Loucy (cell line): ENCODE data around the gene CCDC107.

Experiments used
- H2AFZ ChIP-seq: fragments of 200-600 bp; sonication (generic); 2 replicates; pipeline ENCODE4 v1.6.0; 2016; ENCODE audit warnings: antibody characterized with exemption, mild to moderate bottlenecking, low read length, moderate library complexity
- H3F3A ChIP-seq: fragments of 200-600 bp; 2 replicates; pipeline ENCODE4 v1.6.0; 2016; ENCODE audit warnings: antibody characterized with exemption, low read depth, mild to moderate bottlenecking
- H3K27me3 ChIP-seq: fragments of 200-600 bp; sonication (generic); 2 replicates; pipeline ENCODE4 v1.6.1; 2014; ENCODE audit warnings: low read length, mild to moderate bottlenecking; ENCODE audit not compliant: insufficient read depth, poor library complexity, severe bottlenecking
- H3K36me3 ChIP-seq: fragments of 200-600 bp; sonication (generic); 2 replicates; pipeline ENCODE4 v1.6.1; 2016; ENCODE audit warnings: low read length; ENCODE audit not compliant: insufficient read depth
- H3K4me1 ChIP-seq: fragments of 200-600 bp; sonication (generic); 2 replicates; pipeline ENCODE4 v1.5.1; 2014; ENCODE audit warnings: low read length, mild to moderate bottlenecking; ENCODE audit not compliant: insufficient read depth, poor library complexity, severe bottlenecking
- H3K4me2 ChIP-seq: fragments of 200-600 bp; sonication (generic); 2 replicates; pipeline ENCODE4 v1.6.0; 2014; ENCODE audit warnings: antibody characterized with exemption, low read length, low read depth, mild to moderate bottlenecking; ENCODE audit not compliant: poor library complexity, severe bottlenecking
- H3K4me3 ChIP-seq: fragments of 200-600 bp; sonication (generic); 2 replicates; pipeline ENCODE4 v1.5.1; 2014; ENCODE audit warnings: low read length, mild to moderate bottlenecking, mixed read lengths; ENCODE audit not compliant: poor library complexity, severe bottlenecking
- H3K79me2 ChIP-seq: fragments of 200-600 bp; sonication (generic); 2 replicates; pipeline ENCODE4 v1.6.1; 2014; ENCODE audit warnings: low read length; ENCODE audit not compliant: insufficient read depth
- H3K9ac ChIP-seq: fragments of 200-600 bp; sonication (generic); 2 replicates; pipeline ENCODE4 v1.6.0; 2014; ENCODE audit warnings: mild to moderate bottlenecking, low read depth, low read length, moderate library complexity; ENCODE audit not compliant: poor library complexity, severe bottlenecking
- H3K9me2 ChIP-seq: fragments of 200-600 bp; sonication (generic); replicated peaks from 2 replicates; pipeline ENCODE4 v1.6.1; 2016; ENCODE audit warnings: low read depth, low read length, mixed read lengths
- H3K9me3 ChIP-seq: fragments of 200-600 bp; sonication (generic); 2 replicates; pipeline ENCODE4 v1.6.1; 2014; ENCODE audit warnings: mild to moderate bottlenecking, antibody characterized with exemption, low read length, low read depth; ENCODE audit not compliant: insufficient read depth
- H4K20me1 ChIP-seq: fragments of 200-600 bp; sonication (generic); 2 replicates; pipeline ENCODE4 v1.6.0; 2014; ENCODE audit warnings: antibody characterized with exemption, low read length, mild to moderate bottlenecking; ENCODE audit not compliant: insufficient read depth, poor library complexity, severe bottlenecking
- EZH2phosphoT487 ChIP-seq: fragments of 200-600 bp; IDR thresholded peaks from 2 replicates; pipeline ENCODE4 v1.6.1; 2018; ENCODE audit warnings: antibody characterized with exemption, mild to moderate bottlenecking, moderate library complexity, borderline replicate concordance
- TF ChIP-seq, protein P1 (sequence below): fragments of 200-600 bp; sonication (generic); conservative IDR thresholded peaks from 2 replicates; pipeline ENCODE4 v1.5.1; 2014; ENCODE audit warnings: mild to moderate bottlenecking, antibody characterized with exemption, low read length

CCDC107 gene

DNA sequence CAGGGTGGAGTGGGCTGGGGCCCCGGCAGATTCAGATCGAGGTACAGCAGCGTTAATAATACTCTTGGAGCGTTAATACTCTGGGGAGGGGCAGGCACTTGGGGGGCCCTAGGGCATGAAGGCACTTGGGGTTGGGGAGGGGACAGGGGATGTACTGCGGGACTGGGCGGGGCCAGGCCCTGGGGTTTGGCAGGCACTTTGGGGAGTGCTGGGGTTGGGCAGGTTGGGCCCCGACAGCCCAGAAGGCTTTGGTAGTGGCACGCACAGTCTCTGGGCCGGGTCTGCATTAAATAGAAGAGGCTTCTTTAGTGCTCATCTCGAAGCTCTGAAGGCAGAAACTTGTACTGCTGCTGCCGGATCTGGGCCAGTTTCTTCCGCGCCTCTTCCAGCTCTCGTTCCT lies 39.4 kb downstream of the CCDC107 start:
- Histone ChIP-seq H3K9me3 (no peaks in the 10 kb centered on the region), H3K9me2 (no peaks in the 10 kb centered on the region), H3K27me3 (no peaks in the 10 kb centered on the region), H4K20me1 (no peaks in the 10 kb centered on the region), H3K4me2 (no peak overlapping the region), H3K4me3 (no peak overlapping the region), H2AFZ (no peak overlapping the region), H3K4me1 (no peaks in the 10 kb centered on the region), H3K36me3 (peaks cover 61% of the 10 kb centered on the region; the same call in 1 of the 2 replicates), H3F3A (no peaks in the 10 kb centered on the region), H3K9ac (no peak overlapping the region), H3K79me2 (no peaks in the 10 kb centered on the region)
- TF ChIP-seq EZH2phosphoT487, result no peak
- TF ChIP-seq, protein P1, sequence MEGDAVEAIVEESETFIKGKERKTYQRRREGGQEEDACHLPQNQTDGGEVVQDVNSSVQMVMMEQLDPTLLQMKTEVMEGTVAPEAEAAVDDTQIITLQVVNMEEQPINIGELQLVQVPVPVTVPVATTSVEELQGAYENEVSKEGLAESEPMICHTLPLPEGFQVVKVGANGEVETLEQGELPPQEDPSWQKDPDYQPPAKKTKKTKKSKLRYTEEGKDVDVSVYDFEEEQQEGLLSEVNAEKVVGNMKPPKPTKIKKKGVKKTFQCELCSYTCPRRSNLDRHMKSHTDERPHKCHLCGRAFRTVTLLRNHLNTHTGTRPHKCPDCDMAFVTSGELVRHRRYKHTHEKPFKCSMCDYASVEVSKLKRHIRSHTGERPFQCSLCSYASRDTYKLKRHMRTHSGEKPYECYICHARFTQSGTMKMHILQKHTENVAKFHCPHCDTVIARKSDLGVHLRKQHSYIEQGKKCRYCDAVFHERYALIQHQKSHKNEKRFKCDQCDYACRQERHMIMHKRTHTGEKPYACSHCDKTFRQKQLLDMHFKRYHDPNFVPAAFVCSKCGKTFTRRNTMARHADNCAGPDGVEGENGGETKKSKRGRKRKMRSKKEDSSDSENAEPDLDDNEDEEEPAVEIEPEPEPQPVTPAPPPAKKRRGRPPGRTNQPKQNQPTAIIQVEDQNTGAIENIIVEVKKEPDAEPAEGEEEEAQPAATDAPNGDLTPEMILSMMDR, result no peak

DNA sequence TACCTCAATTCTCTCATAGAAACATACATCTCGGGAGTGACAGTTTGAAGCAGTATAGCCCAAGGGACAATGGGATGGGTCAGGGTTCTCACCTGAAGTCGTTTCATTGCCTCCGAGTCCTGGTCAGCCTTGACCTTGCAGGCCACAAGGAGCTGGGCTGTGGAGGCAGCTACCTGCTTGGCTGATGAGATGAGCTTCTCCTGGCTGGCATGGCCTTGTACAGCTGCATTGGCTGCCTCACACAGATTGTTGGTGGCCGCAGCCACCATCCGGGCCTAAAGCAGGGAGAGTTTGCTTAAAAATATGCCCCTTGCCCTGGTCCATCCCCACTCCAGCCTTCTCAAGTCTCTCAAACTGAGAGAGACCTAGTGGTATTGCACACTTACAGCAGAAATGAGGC lies 40.1 kb downstream of the CCDC107 start:
- Histone ChIP-seq H3K4me2 (no peak overlapping the region), H3K9me2 (no peaks in the 10 kb centered on the region), H3K79me2 (no peaks in the 10 kb centered on the region), H3K4me3 (no peak overlapping the region), H4K20me1 (no peaks in the 10 kb centered on the region), H3K4me1 (no peaks in the 10 kb centered on the region), H3F3A (no peaks in the 10 kb centered on the region), H2AFZ (no peak overlapping the region), H3K36me3 (peaks cover 68% of the 10 kb centered on the region), H3K9ac (no peak overlapping the region), H3K27me3 (no peaks in the 10 kb centered on the region), H3K9me3 (no peaks in the 10 kb centered on the region)
- TF ChIP-seq, protein P1, result no peak
- TF ChIP-seq EZH2phosphoT487, result no peak

DNA sequence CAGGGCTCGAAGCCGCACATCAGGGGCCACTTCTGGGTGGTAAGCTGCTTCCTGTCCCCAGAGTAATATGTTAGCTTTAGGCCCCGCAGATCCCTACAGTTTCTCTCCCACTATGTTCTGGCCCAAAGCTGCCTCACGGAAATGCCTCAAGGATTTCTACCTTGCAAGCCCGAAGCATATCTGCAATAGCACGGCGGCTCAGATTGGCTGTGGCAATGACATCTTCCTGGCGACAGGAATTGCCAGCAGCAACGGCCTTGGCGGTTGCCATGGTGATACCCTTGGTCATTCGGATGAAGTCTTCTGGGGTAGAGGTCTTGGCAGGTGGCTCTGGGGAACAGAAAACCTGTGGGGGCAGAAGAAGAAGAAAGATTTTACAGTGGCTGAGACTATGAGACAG lies 41.9 kb downstream of the CCDC107 start:
- Histone ChIP-seq H3K9me3 (no peaks in the 10 kb centered on the region), H3K9ac (no peak overlapping the region), H3K4me2 (no peak overlapping the region), H3K27me3 (no peaks in the 10 kb centered on the region), H3K79me2 (no peaks in the 10 kb centered on the region), H3K36me3 (peaks cover 86% of the 10 kb centered on the region), H3F3A (no peaks in the 10 kb centered on the region), H2AFZ (no peak overlapping the region), H3K9me2 (no peaks in the 10 kb centered on the region), H4K20me1 (no peaks in the 10 kb centered on the region), H3K4me3 (no peak overlapping the region), H3K4me1 (no peaks in the 10 kb centered on the region)
- TF ChIP-seq EZH2phosphoT487, result no peak
- TF ChIP-seq, protein P1, result no peak
